Measurements from ENCODE around the gene GPC6.

Gene GPC6

DNA sequence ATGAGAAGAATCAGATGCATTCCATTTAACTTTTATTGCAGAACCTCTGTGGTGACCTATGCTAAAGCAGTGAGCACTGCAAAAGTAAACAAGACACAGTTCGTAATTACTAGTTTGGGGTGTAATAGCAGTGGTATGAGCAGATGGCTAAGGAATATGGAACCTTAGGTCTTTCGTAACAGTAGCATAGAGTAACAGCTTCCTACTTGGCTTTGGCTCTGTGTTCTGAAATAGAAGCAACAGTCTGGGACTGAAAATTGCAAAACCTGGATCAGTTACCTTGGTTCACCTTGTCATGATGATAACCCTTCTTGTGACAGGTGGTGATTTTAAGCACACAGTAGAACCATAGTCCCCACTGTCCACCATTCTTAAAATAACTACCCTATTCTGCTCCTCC is 303.4 kb downstream of the GPC6 start:
- Histone ChIP-seq H3K4me2 (ENCODE audit: low read length) (no peak overlapping the region), H3K36me3 (replicated peaks; ENCODE audit: low read depth, low read length) (no peaks in the 10 kb centered on the region), H3K79me2 (ENCODE audit: low read length) (no peaks in the 10 kb centered on the region), H3K27ac (ENCODE audit: low read length) (no peak overlapping the region), H3K9ac (ENCODE audit: low read length) (no peak overlapping the region), H2AFZ (ENCODE audit: low read depth, low read length) (no peak overlapping the region), H3K9me3 (ENCODE audit: insufficient read depth, low read length) (no peaks in the 10 kb centered on the region), H3K27me3 (ENCODE audit: low read depth, low read length) (no peaks in the 10 kb centered on the region), H3K4me1 (ENCODE audit: low read length) (no peaks in the 10 kb centered on the region), H4K20me1 (ENCODE audit: insufficient read depth, low read length) (no peaks in the 10 kb centered on the region), H3K4me3 (ENCODE audit: low read length) (no peak overlapping the region)
- TF ChIP-seq EZH2phosphoT487 (IDR thresholded peaks at IDR 0.05; ENCODE audit: low read depth) (no peak), CTCF (IDR thresholded peaks at IDR 0.05; ENCODE audit: low read depth, low read length) (no peak)

DNA sequence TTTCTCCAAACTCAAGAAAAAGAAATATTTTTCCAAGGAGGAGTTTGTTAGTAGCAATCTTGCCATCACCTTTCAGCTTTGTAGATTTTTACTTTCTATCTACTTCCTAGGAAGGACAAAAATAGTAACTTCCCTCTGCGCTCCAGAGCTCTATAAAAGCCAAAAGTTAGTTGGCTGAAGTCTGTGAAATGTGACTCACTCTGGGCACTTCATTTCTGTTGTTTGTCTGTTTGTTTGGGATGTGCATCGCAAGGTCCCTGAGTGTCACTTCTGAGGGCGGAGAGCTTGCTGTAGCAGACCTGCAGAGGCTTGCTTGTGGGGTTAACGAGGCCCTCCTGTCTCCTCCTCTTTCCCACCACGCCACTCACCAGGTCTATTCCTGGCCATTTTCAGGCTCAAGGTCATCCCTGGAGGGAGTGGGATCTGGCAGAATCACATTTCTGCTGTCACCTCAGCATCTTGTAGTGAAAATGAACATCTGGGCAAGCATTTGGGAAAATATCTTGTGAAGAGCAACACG is 307.6 kb downstream of the GPC6 start:
- Histone ChIP-seq H3K4me2 (ENCODE audit: low read length) (no peak overlapping the region), H3K79me2 (ENCODE audit: low read length) (no peaks in the 10 kb centered on the region), H4K20me1 (ENCODE audit: insufficient read depth, low read length) (no peaks in the 10 kb centered on the region), H3K27ac (ENCODE audit: low read length) (no peak overlapping the region), H3K9me3 (ENCODE audit: insufficient read depth, low read length) (no peaks in the 10 kb centered on the region), H3K36me3 (replicated peaks; ENCODE audit: low read depth, low read length) (no peaks in the 10 kb centered on the region), H3K27me3 (ENCODE audit: low read depth, low read length) (no peaks in the 10 kb centered on the region), H3K4me1 (ENCODE audit: low read length) (no peaks in the 10 kb centered on the region), H3K4me3 (ENCODE audit: low read length) (no peak overlapping the region), H3K9ac (ENCODE audit: low read length) (no peak overlapping the region), H2AFZ (ENCODE audit: low read depth, low read length) (no peak overlapping the region)
- TF ChIP-seq CTCF (IDR thresholded peaks at IDR 0.05; ENCODE audit: low read depth, low read length) = no peak
- no peak for TF ChIP-seq EZH2phosphoT487 (IDR thresholded peaks at IDR 0.05; ENCODE audit: low read depth)

DNA sequence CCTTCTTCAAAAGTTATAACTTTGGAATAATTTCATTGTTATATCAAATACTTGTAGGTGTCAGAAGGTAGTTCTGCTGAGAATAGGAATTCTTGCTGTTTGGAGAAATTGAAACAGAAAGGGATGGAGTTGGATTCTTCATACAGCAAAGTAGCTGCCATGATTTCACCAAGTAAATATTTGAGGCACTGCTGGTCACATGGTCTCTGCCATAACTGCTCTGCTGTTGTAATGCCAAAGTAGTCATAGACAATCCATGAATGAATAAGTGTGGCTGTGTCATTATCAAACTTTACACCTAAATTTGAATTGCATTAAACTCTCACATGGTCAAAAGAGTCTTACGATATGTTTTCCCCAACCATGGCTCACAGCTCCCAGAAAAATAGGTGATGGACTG is 308.6 kb downstream of the GPC6 start:
- Histone ChIP-seq H3K4me2 (ENCODE audit: low read length) (no peak overlapping the region), H3K4me1 (ENCODE audit: low read length) (no peaks in the 10 kb centered on the region), H4K20me1 (ENCODE audit: insufficient read depth, low read length) (no peaks in the 10 kb centered on the region), H2AFZ (ENCODE audit: low read depth, low read length) (no peak overlapping the region), H3K27me3 (ENCODE audit: low read depth, low read length) (no peaks in the 10 kb centered on the region), H3K36me3 (replicated peaks; ENCODE audit: low read depth, low read length) (no peaks in the 10 kb centered on the region), H3K9ac (ENCODE audit: low read length) (no peak overlapping the region), H3K79me2 (ENCODE audit: low read length) (no peaks in the 10 kb centered on the region), H3K27ac (ENCODE audit: low read length) (no peak overlapping the region), H3K9me3 (ENCODE audit: insufficient read depth, low read length) (no peaks in the 10 kb centered on the region), H3K4me3 (ENCODE audit: low read length) (no peak overlapping the region)
- TF ChIP-seq CTCF (IDR thresholded peaks at IDR 0.05; ENCODE audit: low read depth, low read length) = no peak
- no peak for TF ChIP-seq EZH2phosphoT487 (IDR thresholded peaks at IDR 0.05; ENCODE audit: low read depth)

DNA sequence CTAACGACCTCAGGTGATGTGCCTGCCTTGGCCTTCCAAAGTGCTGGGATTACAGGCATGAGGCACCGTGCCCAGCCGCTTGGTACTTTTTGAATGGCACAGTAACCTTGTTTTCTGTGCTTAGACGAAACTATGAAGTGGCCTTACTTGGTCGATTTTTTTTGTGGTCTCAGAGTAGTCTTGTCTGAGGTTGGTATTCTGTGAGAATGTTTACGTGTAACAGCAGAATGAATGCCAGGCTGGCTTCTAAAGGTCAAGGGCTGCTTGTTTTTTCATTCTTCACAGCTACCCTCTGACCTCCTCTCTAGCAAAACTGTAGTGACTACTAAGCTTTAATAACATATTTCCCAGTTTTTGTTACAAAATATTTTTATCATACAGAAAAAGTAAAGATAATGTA is 313.3 kb downstream of the GPC6 start:
- Histone ChIP-seq H3K27ac (ENCODE audit: low read length) (no peak overlapping the region), H2AFZ (ENCODE audit: low read depth, low read length) (no peak overlapping the region), H3K9me3 (ENCODE audit: insufficient read depth, low read length) (no peaks in the 10 kb centered on the region), H4K20me1 (ENCODE audit: insufficient read depth, low read length) (no peaks in the 10 kb centered on the region), H3K27me3 (ENCODE audit: low read depth, low read length) (no peaks in the 10 kb centered on the region), H3K4me2 (ENCODE audit: low read length) (no peak overlapping the region), H3K79me2 (ENCODE audit: low read length) (no peaks in the 10 kb centered on the region), H3K4me1 (ENCODE audit: low read length) (no peaks in the 10 kb centered on the region), H3K4me3 (ENCODE audit: low read length) (no peak overlapping the region), H3K9ac (ENCODE audit: low read length) (no peak overlapping the region), H3K36me3 (replicated peaks; ENCODE audit: low read depth, low read length) (no peaks in the 10 kb centered on the region)
- TF ChIP-seq CTCF (IDR thresholded peaks at IDR 0.05; ENCODE audit: low read depth, low read length) (no peak), EZH2phosphoT487 (IDR thresholded peaks at IDR 0.05; ENCODE audit: low read depth) (no peak)
